HepG2 (cell line): Measurements from ENCODE around the gene MGLL.

Experiments used
- SMAD1 ChIP-seq: sonication (generic); formaldehyde crosslinking; IDR thresholded peaks from 2 replicates; pipeline ENCODE4 v1.4.0; 2020; ENCODE audit warnings: missing genetic modification reagents, low read depth, mild to moderate bottlenecking, borderline replicate concordance
- TF ChIP-seq, protein P1 (sequence below): sonication (generic); formaldehyde crosslinking; IDR thresholded peaks from 2 replicates; pipeline ENCODE4 v1.5.0; 2020; ENCODE audit warnings: mild to moderate bottlenecking, missing genetic modification reagents

DNA sequence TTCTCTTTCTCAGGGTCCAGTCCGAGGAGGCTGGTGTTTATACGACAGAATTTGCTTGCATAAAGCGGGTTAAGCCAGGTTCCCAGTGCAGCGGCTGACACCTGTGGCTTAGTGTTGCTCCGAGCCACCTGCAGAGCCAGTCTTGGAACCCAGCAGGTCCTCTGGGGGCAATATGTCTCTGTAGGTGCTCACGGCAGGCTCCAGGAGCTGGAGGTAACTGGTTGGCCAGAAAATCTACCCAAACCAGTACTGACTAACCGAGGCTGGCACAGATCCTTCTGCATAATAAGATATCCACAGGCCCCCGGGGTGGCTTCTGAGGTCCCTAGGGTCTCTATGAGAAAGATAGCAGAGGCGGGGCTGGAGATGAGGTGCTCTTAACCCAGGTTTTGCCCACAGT lies 3.2 kb downstream of the MGLL start:
- TF ChIP-seq, protein P1, sequence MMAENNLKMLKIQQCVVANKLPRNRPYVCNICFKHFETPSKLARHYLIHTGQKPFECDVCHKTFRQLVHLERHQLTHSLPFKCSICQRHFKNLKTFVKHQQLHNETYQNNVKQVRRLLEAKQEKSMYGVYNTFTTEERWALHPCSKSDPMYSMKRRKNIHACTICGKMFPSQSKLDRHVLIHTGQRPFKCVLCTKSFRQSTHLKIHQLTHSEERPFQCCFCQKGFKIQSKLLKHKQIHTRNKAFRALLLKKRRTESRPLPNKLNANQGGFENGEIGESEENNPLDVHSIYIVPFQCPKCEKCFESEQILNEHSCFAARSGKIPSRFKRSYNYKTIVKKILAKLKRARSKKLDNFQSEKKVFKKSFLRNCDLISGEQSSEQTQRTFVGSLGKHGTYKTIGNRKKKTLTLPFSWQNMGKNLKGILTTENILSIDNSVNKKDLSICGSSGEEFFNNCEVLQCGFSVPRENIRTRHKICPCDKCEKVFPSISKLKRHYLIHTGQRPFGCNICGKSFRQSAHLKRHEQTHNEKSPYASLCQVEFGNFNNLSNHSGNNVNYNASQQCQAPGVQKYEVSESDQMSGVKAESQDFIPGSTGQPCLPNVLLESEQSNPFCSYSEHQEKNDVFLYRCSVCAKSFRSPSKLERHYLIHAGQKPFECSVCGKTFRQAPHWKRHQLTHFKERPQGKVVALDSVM: no peak
- no peak for TF ChIP-seq SMAD1 (CRISPR knock-in tag)
